Endothelial cell (in vitro differentiated cells): ENCODE results near the gene PMP22. TPM values are rescaled to one million over a fixed set of nuclear protein-coding genes. Genes with fewer than 3 reads are reported as not detected.
"Not testable (repeated sequence)": the region's sequence is repeated elsewhere in the genome, so short reads cannot be mapped to it uniquely, and the experiment has no call there.

Experiments used
- DNase-seq: peaks from one replicate; pipeline ENCODE4 v3.0.0; 2021; ENCODE audit warnings: low spot score
- H3K27ac Mint-ChIP-seq: one replicate; pipeline ENCODE4 v1.8.0; 2021; ENCODE audit warnings: mixed read lengths, inconsistent platforms; ENCODE audit not compliant: unreplicated experiment
- H3K27me3 Mint-ChIP-seq: one replicate; pipeline ENCODE4 v1.8.0; 2021; ENCODE audit warnings: mild to moderate bottlenecking, moderate library complexity, mixed read lengths, inconsistent platforms; ENCODE audit not compliant: unreplicated experiment
- H3K36me3 Mint-ChIP-seq: one replicate; pipeline ENCODE4 v1.8.0; 2021; ENCODE audit warnings: mild to moderate bottlenecking, low read depth, mixed read lengths, inconsistent platforms; ENCODE audit not compliant: unreplicated experiment
- H3K4me1 Mint-ChIP-seq: one replicate; pipeline ENCODE4 v1.8.0; 2021; ENCODE audit warnings: mild to moderate bottlenecking, mixed read lengths, inconsistent platforms; ENCODE audit not compliant: unreplicated experiment
- H3K4me3 Mint-ChIP-seq: one replicate; pipeline ENCODE4 v1.8.0; 2021; ENCODE audit warnings: mild to moderate bottlenecking, mixed read lengths, inconsistent platforms; ENCODE audit not compliant: unreplicated experiment
- H3K9me3 Mint-ChIP-seq: one replicate; pipeline ENCODE4 v1.8.0; 2021; ENCODE audit warnings: mixed read lengths, inconsistent platforms; ENCODE audit not compliant: unreplicated experiment
- CTCF ChIP-seq: fragments of 200-600 bp; sonication (generic); IDR thresholded peaks from one replicate; pipeline ENCODE4 v1.5.0; 2021; ENCODE audit warnings: antibody characterized with exemption; ENCODE audit not compliant: unreplicated experiment
- total RNA-seq: library from RNA; stranded (reverse); fragmentation: NEBNext Ultra II Directional; extraction: Animal tissue kit (Norgen Biotek cat#: 25700); gene quantifications from one replicate; pipeline ENCODE4 v1.2.1, GENCODE V29; 2021; ENCODE audit not compliant: unreplicated experiment

PMP22 gene
- total RNA-seq, 1 donor from 2014 or later, result 314 TPM

GRCh38 chr17:15233971-15234370 is 31.2 kb downstream of the PMP22 start:
- TF ChIP-seq CTCF, result no peak
- Mint-ChIP-seq H3K27me3 (peaks cover 4% of the 10 kb centered on the region), H3K36me3 (peaks cover 70% of the 10 kb centered on the region), H3K27ac (no peak overlapping the region), H3K4me1 (peaks cover 34% of the 10 kb centered on the region), H3K4me3 (peak overlapping the region; percentile 18), H3K9me3 (no peaks in the 10 kb centered on the region)
- no peak for DNase-seq

- peaks cover 34% of the 10 kb centered on the region for H3K4me1 Mint-ChIP-seq
- DNase-seq, result no peak
- H3K9me3 Mint-ChIP-seq, result no peaks in the 10 kb centered on the region
- H3K4me3 Mint-ChIP-seq, result peak overlapping the region; percentile 43
- TF ChIP-seq CTCF, result no peak
- H3K27ac Mint-ChIP-seq, result no peak overlapping the region
- H3K27me3 Mint-ChIP-seq, result peaks cover 4% of the 10 kb centered on the region
- H3K36me3 Mint-ChIP-seq, result peaks cover 65% of the 10 kb centered on the region
Observed at GRCh38 chr17:15233022-15233805, 31.9 kb downstream of the PMP22 start.

GRCh38 chr17:15232517-15232915 is 32.6 kb downstream of the PMP22 start:
- DNase-seq, result no peak
- Mint-ChIP-seq H3K4me1 (peaks cover 34% of the 10 kb centered on the region), H3K9me3 (no peaks in the 10 kb centered on the region), H3K27ac (no peak overlapping the region), H3K27me3 (peaks cover 4% of the 10 kb centered on the region), H3K4me3 (peak overlapping the region; percentile 22), H3K36me3 (peaks cover 62% of the 10 kb centered on the region)
- TF ChIP-seq CTCF, result no peak

GRCh38 chr17:15231851-15232516 is 33.1 kb downstream of the PMP22 start:
- Mint-ChIP-seq H3K4me3 (peak overlapping the region; percentile 22), H3K4me1 (peaks cover 34% of the 10 kb centered on the region), H3K27me3 (peaks cover 4% of the 10 kb centered on the region), H3K27ac (no peak overlapping the region), H3K36me3 (peaks cover 58% of the 10 kb centered on the region), H3K9me3 (no peaks in the 10 kb centered on the region)
- DNase-seq, result no peak
- no peak for TF ChIP-seq CTCF

GRCh38 chr17:15230866-15231265 is 34.3 kb downstream of the PMP22 start:
- Mint-ChIP-seq H3K4me3 (no peak overlapping the region), H3K4me1 (peaks cover 26% of the 10 kb centered on the region), H3K27ac (no peak overlapping the region), H3K9me3 (no peaks in the 10 kb centered on the region), H3K27me3 (peaks cover 4% of the 10 kb centered on the region), H3K36me3 (peaks cover 47% of the 10 kb centered on the region)
- DNase-seq, result no peak
- no peak for TF ChIP-seq CTCF

- H3K36me3 Mint-ChIP-seq, result not testable (repeated sequence)
Observed at GRCh38 chr17:15221827-15222226, 43.3 kb downstream of the PMP22 start.

More at GRCh38 chr17:15221827-15222226, 43.3 kb downstream of the PMP22 start:
- not testable (repeated sequence) for H3K27ac Mint-ChIP-seq, DNase-seq, H3K4me1 Mint-ChIP-seq, H3K4me3 Mint-ChIP-seq, H3K27me3 Mint-ChIP-seq, H3K9me3 Mint-ChIP-seq
